AG10803 (cell line): ENCODE data around the gene SLC7A4.
A peak's percentile ranks its signal among the peaks of the same experiment; 100 is the strongest.

ENCODE experiments used
- DNase-seq: peaks from one replicate; pipeline ENCODE4 v3.0.0; 2010; ENCODE audit warnings: low read depth
- H3K4me3 ChIP-seq: 2 replicates; pipeline ENCODE4 v1.5.1; 2011; ENCODE audit warnings: mild to moderate bottlenecking, low read length, control low read depth
- TF ChIP-seq, protein P1 (sequence below): conservative IDR thresholded peaks from 2 replicates; pipeline ENCODE4 v1.5.1; 2011; ENCODE audit warnings: mild to moderate bottlenecking, low read length, control low read depth, inconsistent platforms

The SLC7A4 gene

GRCh38 chr22:21030621-21031544 lies 1.5 kb downstream of the SLC7A4 start:
- no peak overlapping the region for H3K4me3 ChIP-seq
- DNase-seq: no peak
- TF ChIP-seq, protein P1, sequence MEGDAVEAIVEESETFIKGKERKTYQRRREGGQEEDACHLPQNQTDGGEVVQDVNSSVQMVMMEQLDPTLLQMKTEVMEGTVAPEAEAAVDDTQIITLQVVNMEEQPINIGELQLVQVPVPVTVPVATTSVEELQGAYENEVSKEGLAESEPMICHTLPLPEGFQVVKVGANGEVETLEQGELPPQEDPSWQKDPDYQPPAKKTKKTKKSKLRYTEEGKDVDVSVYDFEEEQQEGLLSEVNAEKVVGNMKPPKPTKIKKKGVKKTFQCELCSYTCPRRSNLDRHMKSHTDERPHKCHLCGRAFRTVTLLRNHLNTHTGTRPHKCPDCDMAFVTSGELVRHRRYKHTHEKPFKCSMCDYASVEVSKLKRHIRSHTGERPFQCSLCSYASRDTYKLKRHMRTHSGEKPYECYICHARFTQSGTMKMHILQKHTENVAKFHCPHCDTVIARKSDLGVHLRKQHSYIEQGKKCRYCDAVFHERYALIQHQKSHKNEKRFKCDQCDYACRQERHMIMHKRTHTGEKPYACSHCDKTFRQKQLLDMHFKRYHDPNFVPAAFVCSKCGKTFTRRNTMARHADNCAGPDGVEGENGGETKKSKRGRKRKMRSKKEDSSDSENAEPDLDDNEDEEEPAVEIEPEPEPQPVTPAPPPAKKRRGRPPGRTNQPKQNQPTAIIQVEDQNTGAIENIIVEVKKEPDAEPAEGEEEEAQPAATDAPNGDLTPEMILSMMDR: no peak

DNA sequence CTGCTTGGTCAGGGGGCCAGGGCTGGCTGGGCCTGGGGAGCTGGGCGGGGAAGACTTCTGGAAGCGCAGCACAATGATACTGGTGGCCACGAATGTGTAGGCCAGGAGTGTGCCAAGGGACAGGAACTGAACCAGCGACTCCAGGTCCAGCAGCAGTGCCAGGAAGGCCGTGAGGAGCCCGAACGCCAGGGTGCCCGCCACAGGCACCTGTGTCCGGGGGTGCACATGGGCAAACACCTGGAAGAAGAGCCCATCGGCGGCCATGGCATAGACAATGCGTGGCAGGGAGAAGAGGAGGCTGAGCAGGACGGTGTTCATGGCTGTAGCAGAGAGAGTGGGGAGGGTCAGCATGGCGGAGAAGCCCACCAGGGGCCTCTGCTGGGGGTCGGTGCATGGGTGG lies 2.3 kb downstream of the SLC7A4 start:
- TF ChIP-seq, protein P1: no peak
- DNase-seq: no peak
- no peak overlapping the region for H3K4me3 ChIP-seq

DNA sequence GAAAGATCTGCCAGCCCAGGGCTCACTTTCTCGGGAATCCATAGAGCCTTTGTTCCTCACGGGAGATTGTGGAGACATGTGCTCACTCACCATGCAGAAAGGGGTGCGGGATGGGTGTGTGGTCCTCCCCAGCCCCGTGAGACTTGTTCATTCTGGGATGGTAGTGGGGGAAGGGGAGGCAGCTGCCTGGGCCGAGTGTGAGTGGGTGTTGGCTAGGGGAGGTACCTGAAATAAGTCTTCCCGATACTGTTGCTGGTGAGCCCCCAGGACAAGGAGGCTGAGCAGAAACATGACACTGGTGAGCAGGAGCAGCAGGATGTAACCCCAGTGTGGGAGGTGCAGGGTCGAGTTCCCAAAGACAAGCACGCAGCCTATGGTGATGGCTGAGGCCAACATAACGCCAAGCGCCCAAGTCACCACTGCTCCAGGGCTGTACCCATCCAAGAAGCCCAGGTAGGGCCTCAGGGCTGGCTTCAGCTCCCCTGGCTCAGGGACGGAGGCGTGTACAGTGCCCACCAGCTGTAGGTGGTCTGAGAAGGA lies 2.8 kb downstream of the SLC7A4 start:
- TF ChIP-seq, protein P1: no peak
- no peak for DNase-seq
- H3K4me3 ChIP-seq: no peak overlapping the region

- TF ChIP-seq, protein P1: no peak
- DNase-seq: no peak
- no peak overlapping the region for H3K4me3 ChIP-seq
Observed at GRCh38 chr22:21028277-21029251, 3.8 kb downstream of the SLC7A4 start.

DNA sequence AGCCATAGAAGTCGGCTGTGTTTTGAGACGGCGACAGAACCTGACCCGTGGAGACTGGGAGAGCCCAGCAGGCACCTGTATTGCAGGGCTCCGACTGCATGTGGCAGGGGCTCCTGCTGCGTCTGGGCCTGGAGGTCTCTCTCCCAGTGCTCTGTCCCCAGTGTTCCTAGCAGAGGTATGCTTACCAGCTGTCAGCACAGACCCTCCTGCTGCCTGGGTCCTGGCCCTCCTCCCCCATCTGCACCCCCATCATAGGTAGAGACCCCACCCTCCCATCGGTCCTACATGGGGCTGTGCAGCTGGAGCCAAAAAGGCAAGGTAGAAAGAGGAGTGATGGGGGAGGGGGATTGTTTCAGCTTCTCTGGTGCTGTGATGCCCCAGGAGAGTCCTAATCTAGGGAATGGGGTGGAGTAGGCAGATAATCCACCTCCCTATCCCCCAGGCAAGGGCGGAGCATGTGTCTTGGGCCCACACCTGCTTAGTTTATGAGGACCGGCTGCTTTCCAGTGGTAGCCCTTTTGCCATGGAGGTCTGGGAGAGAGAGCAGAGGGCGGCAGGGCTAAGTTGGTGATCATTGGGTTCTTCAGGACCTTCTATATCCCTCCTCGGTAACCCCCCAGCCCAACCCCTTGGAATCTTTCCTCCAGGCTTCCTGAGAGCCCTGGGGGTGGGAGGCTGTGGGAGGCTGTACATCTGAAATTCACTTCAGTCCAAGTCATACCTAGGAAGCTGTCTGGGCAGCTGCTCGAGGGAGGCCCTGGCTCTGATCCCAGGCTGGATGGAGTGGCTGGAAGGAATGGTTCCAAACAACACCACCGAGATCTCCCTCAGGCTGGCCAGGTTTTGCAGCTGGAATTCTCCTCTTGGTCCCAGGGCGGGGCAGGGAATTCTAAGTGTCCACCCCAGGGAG lies 5.3 kb downstream of the SLC7A4 start:
- TF ChIP-seq, protein P1: no peak
- H3K4me3 ChIP-seq: no peak overlapping the region
- peak; percentile 69 for DNase-seq
